SU-DHL-6 (cell line): ENCODE measurements around the gene CARMIL1.

Experiments used
- EZH2phosphoT487 ChIP-seq: fragments of 200-600 bp; sonication (generic), shearing (Covaris generic); conservative IDR thresholded peaks from 2 replicates; pipeline ENCODE4 v1.6.1; 2018; ENCODE audit warnings: mild to moderate bottlenecking, antibody characterized with exemption, low read length, moderate library complexity, mixed read lengths
- TF ChIP-seq, protein P1 (sequence below): fragments of 200-600 bp; sonication (generic); IDR thresholded peaks from one replicate; pipeline ENCODE4 v1.5.1; 2017; ENCODE audit warnings: antibody characterized with exemption, mild to moderate bottlenecking, low read length, moderate library complexity; ENCODE audit not compliant: insufficient read depth, poor library complexity, severe bottlenecking

DNA sequence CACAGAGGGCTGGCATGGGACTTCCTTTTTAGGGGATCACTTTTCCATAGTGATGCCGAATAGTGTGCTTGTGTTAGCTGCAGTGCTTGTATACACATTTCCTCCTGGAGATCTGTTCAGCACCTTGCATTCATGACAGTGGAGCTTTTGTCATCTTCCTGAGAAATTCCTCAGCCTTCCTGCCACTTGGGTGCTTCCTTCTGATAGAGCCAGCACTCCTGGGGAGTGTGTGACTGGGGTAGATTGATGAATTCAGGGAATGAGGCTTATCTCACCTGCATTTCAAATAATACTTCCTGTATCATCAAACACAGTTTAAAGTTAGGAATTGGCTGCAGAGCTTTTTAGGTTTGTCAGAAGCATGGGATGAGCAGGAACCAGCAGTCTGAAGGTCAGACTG lies 324.1 kb downstream of the CARMIL1 start:
- TF ChIP-seq, protein P1, sequence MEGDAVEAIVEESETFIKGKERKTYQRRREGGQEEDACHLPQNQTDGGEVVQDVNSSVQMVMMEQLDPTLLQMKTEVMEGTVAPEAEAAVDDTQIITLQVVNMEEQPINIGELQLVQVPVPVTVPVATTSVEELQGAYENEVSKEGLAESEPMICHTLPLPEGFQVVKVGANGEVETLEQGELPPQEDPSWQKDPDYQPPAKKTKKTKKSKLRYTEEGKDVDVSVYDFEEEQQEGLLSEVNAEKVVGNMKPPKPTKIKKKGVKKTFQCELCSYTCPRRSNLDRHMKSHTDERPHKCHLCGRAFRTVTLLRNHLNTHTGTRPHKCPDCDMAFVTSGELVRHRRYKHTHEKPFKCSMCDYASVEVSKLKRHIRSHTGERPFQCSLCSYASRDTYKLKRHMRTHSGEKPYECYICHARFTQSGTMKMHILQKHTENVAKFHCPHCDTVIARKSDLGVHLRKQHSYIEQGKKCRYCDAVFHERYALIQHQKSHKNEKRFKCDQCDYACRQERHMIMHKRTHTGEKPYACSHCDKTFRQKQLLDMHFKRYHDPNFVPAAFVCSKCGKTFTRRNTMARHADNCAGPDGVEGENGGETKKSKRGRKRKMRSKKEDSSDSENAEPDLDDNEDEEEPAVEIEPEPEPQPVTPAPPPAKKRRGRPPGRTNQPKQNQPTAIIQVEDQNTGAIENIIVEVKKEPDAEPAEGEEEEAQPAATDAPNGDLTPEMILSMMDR = no peak
- no peak for TF ChIP-seq EZH2phosphoT487
